ENCODE measurements around the gene UGGT1. TPM values are rescaled to one million over a fixed set of nuclear protein-coding genes. Genes with fewer than 3 reads are reported as not detected.
"Not testable (repeated sequence)": the region's sequence is repeated elsewhere in the genome, so short reads cannot be mapped to it uniquely, and the experiment has no call there.

UGGT1 gene
- total RNA-seq, 1 experiment from 2014 or later: 18.1 TPM

- in situ Hi-C loops (cut with HindIII; ENCODE audit: low sequenced_read_pairs): no loop called here
- DNase-seq (ENCODE audit: low spot score): no peak
Observed at GRCh38 chr2:128166746-128167353, 75.8 kb downstream of the UGGT1 start.

DNA sequence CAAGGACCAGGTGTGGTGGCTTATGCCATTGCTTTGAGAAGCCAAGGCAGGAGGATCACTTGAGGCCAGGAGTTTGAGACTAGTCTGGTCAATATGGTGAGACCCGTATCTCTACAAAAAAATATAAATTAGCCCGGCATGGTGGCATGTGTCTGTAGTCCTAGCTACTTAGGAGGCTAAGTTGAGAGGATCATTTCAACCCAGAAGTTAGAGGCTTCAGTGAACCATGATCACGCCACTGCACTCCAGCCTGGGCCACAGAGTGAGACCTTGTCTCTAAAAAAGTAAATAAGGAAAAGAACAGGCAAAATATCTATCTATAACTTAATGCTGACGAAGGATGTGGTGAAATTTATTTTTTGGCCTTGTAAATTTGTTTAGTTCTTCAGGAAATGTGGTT lies 78.1 kb downstream of the UGGT1 start:
- in situ Hi-C loops (cut with HindIII; ENCODE audit: low sequenced_read_pairs): no loop called here
- no peak for DNase-seq (ENCODE audit: low spot score)

DNA sequence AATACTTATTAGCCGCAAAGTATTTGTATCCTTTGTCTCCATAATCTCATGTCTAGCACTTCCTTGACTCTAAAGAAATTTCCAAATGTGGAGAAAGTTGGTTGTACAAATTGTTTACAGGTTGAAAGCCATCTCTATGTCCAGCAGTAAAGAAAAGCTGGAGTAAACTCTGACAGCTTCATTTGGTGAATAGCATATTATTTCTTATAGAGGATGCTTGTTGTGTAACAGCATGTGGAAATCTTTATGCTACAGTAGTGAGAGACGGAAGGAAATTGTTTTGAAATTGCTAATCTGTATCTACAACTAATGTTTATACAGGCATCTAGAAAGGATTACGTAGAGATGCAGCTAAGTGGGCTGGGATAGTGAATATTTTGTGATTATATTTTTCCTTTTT lies 78.5 kb downstream of the UGGT1 start:
- in situ Hi-C loops (cut with HindIII; ENCODE audit: low sequenced_read_pairs): no loop called here
- DNase-seq (ENCODE audit: low spot score): no peak

DNA sequence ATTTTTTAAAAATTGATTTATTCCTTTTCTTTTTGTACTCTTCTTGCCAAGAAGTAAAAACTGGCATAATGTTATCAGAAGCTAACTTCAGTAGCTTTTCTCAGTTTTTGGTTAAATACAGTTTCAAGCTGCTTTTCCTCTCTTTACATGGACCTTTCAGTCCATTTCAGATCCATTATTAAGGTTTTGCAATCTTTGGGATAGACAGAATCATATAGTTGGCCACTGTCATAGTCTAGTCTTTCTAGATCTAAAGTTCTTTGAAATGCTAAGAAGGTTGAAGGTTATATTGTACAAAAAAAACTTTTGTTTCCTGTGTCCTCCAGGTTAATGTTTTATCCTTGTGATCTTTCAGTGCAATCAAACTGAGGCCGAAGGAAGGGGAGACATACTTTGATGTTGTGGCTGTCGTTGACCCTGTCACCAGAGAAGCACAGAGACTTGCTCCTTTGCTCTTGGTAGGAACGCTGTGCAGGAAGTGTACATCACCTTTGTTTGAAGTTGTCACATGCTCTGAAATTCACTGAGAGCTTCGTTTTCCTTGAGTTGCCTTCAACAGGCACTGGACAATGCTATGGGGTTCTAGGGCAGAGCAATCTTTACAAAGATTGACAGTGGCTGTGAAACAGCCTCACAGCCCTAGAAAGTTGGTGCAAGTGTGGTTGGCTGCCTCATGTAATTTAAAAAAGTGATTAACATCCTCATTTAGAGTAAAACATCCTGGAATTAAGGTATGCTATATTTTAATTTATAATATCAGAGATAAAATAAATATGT lies 79.1 kb downstream of the UGGT1 start:
- in situ Hi-C loops (cut with HindIII; ENCODE audit: low sequenced_read_pairs): no loop called here
- DNase-seq (ENCODE audit: low spot score): no peak

GRCh38 chr2:128170776-128171175 lies 79.8 kb downstream of the UGGT1 start:
- no peak for DNase-seq (ENCODE audit: low spot score)
- in situ Hi-C loops (cut with HindIII; ENCODE audit: low sequenced_read_pairs): no loop called here

- DNase-seq (ENCODE audit: low spot score): peak; percentile 31
- in situ Hi-C loops (cut with HindIII; ENCODE audit: low sequenced_read_pairs): no loop called here
Observed at GRCh38 chr2:128172191-128172590, 81.2 kb downstream of the UGGT1 start.

GRCh38 chr2:128174067-128174466 lies 83.1 kb downstream of the UGGT1 start:
- in situ Hi-C loops (cut with HindIII; ENCODE audit: low sequenced_read_pairs); DNase-seq (ENCODE audit: low spot score): not testable (repeated sequence)

DNA sequence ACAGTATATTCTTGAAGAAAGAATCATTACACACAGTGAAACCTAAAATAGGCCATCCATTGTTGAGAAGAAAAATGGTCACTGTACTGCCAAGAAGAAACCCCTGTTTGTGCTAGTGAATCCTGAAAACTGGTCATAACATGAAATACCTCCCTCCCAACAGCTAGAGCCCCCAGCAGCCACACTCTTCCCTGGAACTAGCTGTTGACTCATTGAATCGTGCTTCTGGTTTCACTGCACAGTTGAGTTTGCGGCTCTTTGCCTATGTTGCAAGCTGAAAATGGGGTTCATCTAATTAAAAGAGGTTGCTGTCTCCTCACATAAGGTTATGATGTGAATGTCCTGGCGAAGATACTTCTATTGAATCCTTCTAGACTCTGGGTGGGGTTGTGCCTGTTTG lies 86.3 kb downstream of the UGGT1 start:
- DNase-seq (ENCODE audit: low spot score): no peak
- in situ Hi-C loops (cut with HindIII; ENCODE audit: low sequenced_read_pairs): no loop called here

DNA sequence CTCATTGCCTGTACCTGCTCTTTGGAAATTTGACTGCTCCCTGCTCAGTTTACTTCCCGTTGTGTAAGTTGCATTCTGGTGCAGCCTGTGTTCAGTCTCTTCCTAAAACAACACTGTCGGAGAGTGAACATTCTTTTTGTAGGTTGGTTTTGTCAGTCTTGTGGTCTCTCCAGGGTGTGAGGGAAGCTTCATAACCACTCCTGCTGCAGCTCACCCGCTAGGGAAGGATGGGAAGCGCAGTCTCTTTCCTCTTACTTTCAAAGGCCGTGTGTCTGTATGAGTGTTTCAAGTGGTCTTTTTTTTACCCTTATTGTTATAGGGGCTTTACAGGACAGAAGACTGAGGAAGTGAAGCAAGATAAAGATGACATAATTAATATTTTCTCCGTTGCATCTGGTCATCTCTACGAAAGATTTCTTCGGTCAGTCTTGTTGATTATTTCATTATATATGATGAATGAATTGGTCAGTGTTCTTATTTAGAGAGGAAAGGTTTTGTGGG lies 87.2 kb downstream of the UGGT1 start:
- in situ Hi-C loops (cut with HindIII; ENCODE audit: low sequenced_read_pairs): no loop called here
- no peak for DNase-seq (ENCODE audit: low spot score)

DNA sequence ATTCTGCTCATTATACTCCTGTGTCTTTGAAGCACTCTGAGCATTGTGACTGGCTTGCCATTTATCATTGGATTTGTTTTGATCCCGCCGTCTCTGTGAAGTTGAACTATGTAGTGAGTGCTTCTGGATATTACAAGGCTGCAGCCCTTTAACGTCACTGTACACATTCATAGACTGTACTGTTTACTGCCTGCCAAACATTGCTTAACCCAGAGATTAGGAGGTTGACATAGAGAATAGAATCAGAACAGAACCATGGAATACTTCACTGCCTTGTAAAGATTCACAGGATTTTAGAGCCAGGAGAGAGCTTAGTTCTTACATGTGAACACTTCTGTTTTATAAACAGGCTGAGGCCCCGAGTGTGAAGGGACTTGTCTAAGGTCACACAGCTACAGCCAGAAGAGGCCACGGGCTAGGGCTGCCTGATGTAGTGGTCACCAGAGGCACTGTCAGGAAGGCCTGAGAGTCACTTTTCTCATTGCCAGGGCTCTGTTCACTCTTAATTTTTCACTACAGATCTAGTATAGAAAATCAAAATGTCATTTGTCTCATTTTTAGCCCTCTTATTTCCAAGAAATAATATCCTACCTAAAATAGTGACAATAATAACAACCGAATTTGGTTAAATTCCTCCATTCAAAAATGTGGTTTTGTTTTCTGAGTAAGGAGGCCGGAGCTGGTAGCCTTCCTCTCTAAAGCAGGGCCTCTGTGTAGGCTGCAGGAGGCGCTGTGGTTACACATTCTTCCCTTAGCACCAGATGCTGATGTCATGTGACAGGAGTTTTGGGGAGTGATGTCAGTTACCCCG lies 87.9 kb downstream of the UGGT1 start:
- in situ Hi-C loops (cut with HindIII; ENCODE audit: low sequenced_read_pairs): no loop called here
- DNase-seq (ENCODE audit: low spot score): peak; percentile 53

DNA sequence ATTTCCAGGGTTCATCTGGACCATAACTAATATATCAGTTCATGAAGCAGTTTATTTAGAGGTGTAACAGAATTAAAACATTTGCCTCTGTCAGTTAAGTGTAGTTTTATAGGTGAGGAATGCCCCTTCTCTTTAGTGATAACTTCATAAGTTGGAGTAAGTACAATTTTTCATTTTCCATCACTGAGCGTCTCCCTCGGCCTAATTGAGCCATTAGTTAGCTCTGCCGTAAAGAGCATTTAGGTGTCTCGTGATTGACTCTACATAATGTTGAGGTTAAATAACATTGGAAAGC lies 88.4 kb downstream of the UGGT1 start:
- no peak for DNase-seq (ENCODE audit: low spot score)
- in situ Hi-C loops (cut with HindIII; ENCODE audit: low sequenced_read_pairs): no loop called here

DNA sequence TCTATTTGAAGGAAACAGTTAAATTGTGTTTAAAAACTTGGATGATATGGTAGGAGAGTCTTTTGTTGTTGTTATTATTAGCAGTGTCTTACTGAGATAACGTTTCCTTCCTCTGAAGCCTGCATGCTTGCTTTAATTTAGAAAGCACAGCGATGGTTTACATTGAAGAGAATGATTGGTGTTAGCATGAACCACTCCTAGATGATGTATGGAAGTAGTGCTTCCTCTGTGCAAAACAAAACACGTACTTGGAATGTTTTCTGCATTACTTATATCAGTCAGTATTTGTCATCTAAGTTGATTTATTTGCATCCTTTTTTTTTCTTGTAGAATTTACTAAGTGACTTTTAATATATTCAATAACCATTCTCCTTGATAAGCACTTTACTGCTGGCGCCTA lies 89.0 kb downstream of the UGGT1 start:
- in situ Hi-C loops (cut with HindIII; ENCODE audit: low sequenced_read_pairs): no loop called here

GRCh38 chr2:128185576-128185975 lies 94.6 kb downstream of the UGGT1 start:
- no peak for DNase-seq (ENCODE audit: low spot score)
- in situ Hi-C loops (cut with HindIII; ENCODE audit: low sequenced_read_pairs): no loop called here

More for the DNA sequence above, 89.0 kb downstream of the UGGT1 start:
- DNase-seq (ENCODE audit: low spot score): no peak

DNA sequence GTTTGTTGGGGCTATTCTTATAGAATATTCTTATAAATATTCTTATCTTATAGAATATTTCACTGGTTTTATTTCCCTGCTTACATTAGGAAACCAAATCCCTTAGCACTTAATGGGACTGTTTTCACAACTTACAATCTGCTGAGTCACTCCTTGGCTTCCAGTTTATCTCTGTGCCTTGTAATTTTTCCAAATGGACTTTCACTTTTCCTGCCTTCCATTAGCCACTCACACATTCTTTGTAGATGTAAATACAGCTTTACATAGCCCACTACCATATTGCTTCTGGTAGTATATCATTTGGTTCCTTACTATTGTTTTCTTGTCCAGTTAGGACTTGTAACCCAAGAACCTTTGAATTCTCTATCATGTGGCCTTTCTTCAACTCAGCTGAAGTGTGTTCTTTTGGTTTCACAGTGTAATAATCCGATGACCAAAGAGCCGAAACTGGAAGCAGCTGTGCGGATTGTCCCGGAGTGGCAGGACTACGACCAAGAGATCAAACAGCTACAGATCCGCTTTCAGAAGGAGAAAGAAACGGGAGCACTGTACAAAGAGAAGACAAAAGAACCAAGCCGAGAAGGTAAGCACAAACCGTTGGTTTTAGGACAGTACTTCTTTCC lies 96.1 kb downstream of the UGGT1 start:
- DNase-seq (ENCODE audit: low spot score): no peak
- in situ Hi-C loops (cut with HindIII; ENCODE audit: low sequenced_read_pairs): no loop called here

DNA sequence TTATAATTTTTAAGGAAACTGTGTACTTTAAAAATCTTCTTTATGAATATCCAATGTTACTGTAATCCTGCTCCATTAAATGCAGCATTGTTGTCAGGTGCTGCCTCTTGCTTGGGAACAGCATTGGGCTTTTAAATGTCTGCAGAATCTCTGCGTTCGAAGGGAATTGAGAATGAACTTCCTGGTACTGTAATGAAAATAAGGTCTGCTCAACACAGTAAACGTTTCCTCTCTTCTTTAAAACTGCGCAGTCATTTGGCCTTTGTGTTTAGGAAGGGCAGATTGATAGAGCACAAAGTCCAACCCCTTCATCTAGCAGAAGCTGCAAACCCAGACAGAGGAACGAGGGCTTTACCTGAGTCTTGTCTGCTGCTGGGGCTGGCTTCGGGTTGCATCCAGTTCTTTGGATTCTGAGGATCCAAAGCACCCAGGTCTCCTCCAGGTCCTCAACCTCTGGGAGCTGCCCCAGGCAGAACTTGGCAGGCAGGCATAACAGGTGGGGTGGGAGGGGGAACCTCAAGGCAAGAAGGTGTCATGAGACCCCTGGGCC lies 104.5 kb downstream of the UGGT1 start:
- DNase-seq (ENCODE audit: low spot score): no peak
- in situ Hi-C loops (cut with HindIII; ENCODE audit: low sequenced_read_pairs): no loop called here

- in situ Hi-C loops (cut with HindIII; ENCODE audit: low sequenced_read_pairs): no loop called here
Observed at GRCh38 chr2:128196026-128196425, 105.0 kb downstream of the UGGT1 start.

DNA sequence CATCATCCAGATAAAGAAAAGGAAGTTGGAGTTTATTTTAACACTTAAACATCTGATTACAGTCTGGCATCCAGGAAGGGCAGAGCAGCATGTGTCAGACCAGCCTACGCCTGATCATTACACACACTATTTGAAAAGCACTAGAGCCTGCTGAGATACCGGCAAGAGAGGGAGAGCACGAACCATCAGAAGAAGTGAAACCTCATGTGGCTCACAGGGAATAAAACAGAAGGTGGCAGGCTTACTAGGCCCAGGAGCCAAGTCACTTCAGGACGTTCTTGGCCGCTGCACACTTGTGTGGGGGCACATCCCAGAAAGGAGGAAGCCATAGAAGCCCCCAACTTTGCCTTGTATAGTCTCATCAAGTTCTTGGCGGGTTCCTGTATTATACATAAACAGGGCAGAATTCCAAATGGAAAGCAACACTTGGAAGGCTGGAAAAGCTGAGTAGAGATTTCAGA lies 105.5 kb downstream of the UGGT1 start:
- no peak for DNase-seq (ENCODE audit: low spot score)
- in situ Hi-C loops (cut with HindIII; ENCODE audit: low sequenced_read_pairs): no loop called here

More at GRCh38 chr2:128196026-128196425, 105.0 kb downstream of the UGGT1 start:
- DNase-seq (ENCODE audit: low spot score): no peak

DNA sequence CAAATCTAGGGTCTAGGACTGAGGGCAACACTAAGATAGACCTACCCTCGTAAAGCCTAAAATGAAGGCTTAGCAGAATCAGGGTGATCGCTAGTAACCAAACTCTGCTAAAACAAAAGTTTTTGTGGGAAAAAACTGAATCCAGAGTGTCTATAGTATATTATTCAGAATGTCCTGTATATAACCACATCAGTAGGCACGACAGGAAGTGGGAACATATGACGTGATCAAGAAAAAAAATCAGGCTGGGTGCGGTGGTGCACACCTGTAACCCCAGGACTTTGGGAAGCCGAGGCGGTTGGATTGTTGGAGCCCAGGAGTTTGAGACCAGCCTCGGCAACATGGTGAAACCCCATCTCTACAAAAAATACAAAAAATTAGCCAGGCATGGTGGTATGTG lies 106.1 kb downstream of the UGGT1 start:
- in situ Hi-C loops (cut with HindIII; ENCODE audit: low sequenced_read_pairs): no loop called here
- no peak for DNase-seq (ENCODE audit: low spot score)

DNA sequence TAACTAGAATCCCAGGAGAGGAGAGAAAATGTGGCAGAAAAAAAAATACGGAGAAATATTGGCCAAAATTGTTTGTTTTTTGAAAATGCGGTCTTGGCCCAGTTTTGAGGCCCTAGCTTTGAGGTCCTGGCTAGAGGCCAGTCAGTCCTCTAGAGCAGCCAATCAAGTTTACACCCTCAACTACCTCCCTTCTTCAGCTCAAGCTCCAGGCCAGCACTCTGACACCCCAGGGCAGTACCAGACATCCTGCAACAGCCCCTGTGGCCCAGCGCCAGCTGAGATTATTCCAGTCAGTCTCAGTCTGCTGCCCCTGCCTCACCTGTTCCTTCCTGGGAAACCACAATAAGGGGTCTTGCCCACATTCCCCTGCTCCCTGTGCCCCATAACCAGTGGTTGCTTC lies 107.7 kb downstream of the UGGT1 start:
- in situ Hi-C loops (cut with HindIII; ENCODE audit: low sequenced_read_pairs): no loop called here
- DNase-seq (ENCODE audit: low spot score): peak; percentile 30
